Measurements from ENCODE around the gene CCDC78. TPM values are rescaled to one million over a fixed set of nuclear protein-coding genes. Genes with fewer than 3 reads are reported as not detected.

CCDC78 gene
- total and polyA plus RNA-seq, 2 donors = 4.8 to 12.4 TPM

DNA sequence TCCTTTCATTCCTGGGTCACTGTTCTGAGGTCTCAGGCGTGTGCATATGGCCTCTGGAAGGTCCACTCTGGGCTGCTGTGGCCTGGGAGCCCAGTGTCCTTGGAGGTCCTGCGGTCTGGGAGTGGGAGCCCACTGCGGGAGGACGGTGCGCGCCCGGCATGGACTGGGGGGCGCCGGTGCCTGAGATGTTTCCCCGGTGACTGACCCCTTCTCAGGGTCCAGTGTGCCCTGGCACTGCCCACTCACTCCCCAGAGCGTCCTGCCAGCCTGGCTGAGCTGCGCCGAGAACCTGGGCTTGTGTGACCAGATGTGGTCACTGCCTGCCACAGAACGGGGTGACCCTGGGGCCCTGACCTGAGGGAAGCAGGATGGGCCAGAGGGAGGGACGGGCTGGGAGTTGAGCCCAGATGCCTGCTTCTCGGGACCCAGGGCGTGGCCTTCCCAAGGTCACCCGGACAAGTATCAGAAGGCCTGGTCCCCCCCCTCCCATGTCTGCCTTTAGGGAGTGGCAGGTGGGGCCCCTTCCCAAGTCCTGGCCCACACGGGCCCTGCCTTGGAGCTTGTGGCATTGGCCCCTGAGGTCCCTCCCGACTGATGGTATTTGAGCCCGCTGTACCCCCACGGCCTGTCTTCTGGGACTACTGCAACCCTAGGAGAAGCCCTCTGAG, 51.9 kb downstream of the CCDC78 start:
- Histone ChIP-seq H3K4me3 (ENCODE audit: low read length in 2 of 2) (no peak overlapping the region), H3K9me3 (ENCODE audit: control insufficient read depth in 2 of 2, insufficient read depth in 1 of 2, low read length in 1 of 2) (no peaks in the 10 kb centered on the region), H3K4me1 (ENCODE audit: control insufficient read depth in 2 of 2, insufficient read depth in 2 of 2, low read length in 2 of 2) (peaks cover 3 to 29% of the 10 kb centered on the region in 2 donors), H3K27me3 (ENCODE audit: control insufficient read depth in 2 of 2, insufficient read depth in 1 of 2, low read length in 1 of 2) (peaks cover 32 to 52% of the 10 kb centered on the region in 2 donors), H3K36me3 (ENCODE audit: control insufficient read depth in 2 of 2, insufficient read depth in 2 of 2, low read length in 1 of 2) (peaks cover 47 to 49% of the 10 kb centered on the region in 2 donors), H3K27ac (ENCODE audit: low read depth in 1 of 2, low read length in 1 of 2) (no peak overlapping the region)
- no peak for DNase-seq (ENCODE audit: low read depth in 6 of 9, low spot score in 9 of 9)
- WGBS = 96% methylated on average over 22 of the region's 22 CpGs

DNA sequence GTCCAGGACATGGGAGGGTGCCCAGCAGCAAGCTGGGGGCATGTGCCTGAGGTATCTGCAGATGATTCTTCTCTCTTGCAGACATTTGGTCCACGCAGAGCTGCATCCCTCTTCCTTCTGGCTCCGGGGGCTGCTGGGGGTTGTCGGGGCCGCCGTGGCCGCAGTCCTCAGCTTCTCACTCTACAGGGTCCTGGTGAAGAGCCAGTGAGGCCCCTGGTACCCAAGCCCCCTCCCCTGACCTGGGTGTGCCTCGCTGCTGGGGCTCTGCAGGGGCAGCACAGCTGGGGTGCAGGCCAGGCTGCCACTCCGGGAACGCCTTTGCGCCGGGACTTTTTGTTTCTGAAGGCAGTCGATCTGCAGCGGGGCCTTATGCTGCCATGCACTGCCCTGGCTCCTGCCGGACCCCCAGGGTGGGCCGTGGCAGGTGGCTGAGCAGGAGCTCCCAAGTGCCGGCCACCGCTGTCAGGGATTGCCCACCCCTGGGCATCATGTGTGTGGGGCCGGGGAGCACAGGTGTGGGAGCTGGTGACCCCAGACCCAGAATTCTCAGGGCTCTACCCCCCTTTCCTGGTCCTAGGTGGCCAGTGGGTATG, 52.7 kb downstream of the CCDC78 start:
- 97% methylated on average over 18 of the region's 18 CpGs for WGBS
- no peak for DNase-seq (ENCODE audit: low read depth in 6 of 9, low spot score in 9 of 9)
- H3K27me3 ChIP-seq (ENCODE audit: control insufficient read depth in 2 of 2, insufficient read depth in 1 of 2, low read length in 1 of 2) = peaks cover 32 to 45% of the 10 kb centered on the region in 2 donors
- no peak overlapping the region for H3K4me3 ChIP-seq (ENCODE audit: low read length in 2 of 2)
- peaks cover 48 to 53% of the 10 kb centered on the region in 2 donors for H3K36me3 ChIP-seq (ENCODE audit: control insufficient read depth in 2 of 2, insufficient read depth in 2 of 2, low read length in 1 of 2)
- no peak overlapping the region for H3K27ac ChIP-seq (ENCODE audit: low read depth in 1 of 2, low read length in 1 of 2)
- H3K4me1 ChIP-seq (ENCODE audit: control insufficient read depth in 2 of 2, insufficient read depth in 2 of 2, low read length in 2 of 2) = peaks cover 7 to 25% of the 10 kb centered on the region in 2 donors
- no peaks in the 10 kb centered on the region for H3K9me3 ChIP-seq (ENCODE audit: control insufficient read depth in 2 of 2, insufficient read depth in 1 of 2, low read length in 1 of 2)

DNA sequence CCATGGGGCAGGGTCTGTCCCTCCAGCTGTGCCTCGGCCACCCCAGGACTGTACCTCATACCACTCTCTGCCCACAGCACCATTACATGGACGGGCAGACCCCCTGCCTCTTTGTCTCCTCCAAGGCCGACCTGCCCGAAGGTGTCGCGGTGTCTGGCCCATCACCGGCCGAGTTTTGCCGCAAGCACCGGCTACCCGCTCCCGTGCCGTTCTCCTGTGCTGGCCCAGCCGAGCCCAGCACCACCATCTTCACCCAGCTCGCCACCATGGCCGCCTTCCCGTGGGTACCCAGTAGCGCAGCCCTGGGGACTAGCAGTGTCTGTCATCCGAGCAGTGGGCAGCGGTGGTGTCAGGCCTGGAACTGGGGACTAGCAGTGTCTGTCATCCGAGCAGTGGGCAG, 53.4 kb downstream of the CCDC78 start:
- Histone ChIP-seq H3K4me3 (ENCODE audit: low read length in 2 of 2) (no peak overlapping the region), H3K27ac (ENCODE audit: low read depth in 1 of 2, low read length in 1 of 2) (no peak overlapping the region), H3K4me1 (ENCODE audit: control insufficient read depth in 2 of 2, insufficient read depth in 2 of 2, low read length in 2 of 2) (peaks cover 7 to 20% of the 10 kb centered on the region in 2 donors), H3K36me3 (ENCODE audit: control insufficient read depth in 2 of 2, insufficient read depth in 2 of 2, low read length in 1 of 2) (peaks cover 48 to 53% of the 10 kb centered on the region in 2 donors), H3K27me3 (ENCODE audit: control insufficient read depth in 2 of 2, insufficient read depth in 1 of 2, low read length in 1 of 2) (peaks cover 30 to 39% of the 10 kb centered on the region in 2 donors), H3K9me3 (ENCODE audit: control insufficient read depth in 2 of 2, insufficient read depth in 1 of 2, low read length in 1 of 2) (no peaks in the 10 kb centered on the region)
- DNase-seq (ENCODE audit: low read depth in 6 of 9, low spot score in 9 of 9) = no peak
- 96% methylated on average over 21 of the region's 21 CpGs for WGBS

Other genes starting within 250 kb of the CCDC78 start
- 16.8 TPM for gene CAPN15, start 198.7 kb downstream of the CCDC78 start, total RNA-seq
- gene CAPN15, start 198.7 kb downstream of the CCDC78 start, polyA plus RNA-seq = 40.4 TPM
- under 0.01 TPM for gene PRR35, start 166.0 kb downstream of the CCDC78 start, total RNA-seq
- 0.09 TPM for gene PRR35, start 166.0 kb downstream of the CCDC78 start, polyA plus RNA-seq
- 5.5 TPM for gene NHLRC4, start 159.4 kb downstream of the CCDC78 start, total RNA-seq
- 3.1 TPM for gene NHLRC4, start 159.4 kb downstream of the CCDC78 start, polyA plus RNA-seq
- gene PIGQ, start 156.5 kb downstream of the CCDC78 start, total RNA-seq = 14.4 TPM
- 65.4 TPM for gene PIGQ, start 156.5 kb downstream of the CCDC78 start, polyA plus RNA-seq
- 20.1 TPM for gene RAB40C, start 136.4 kb downstream of the CCDC78 start, total RNA-seq
- 43.3 TPM for gene RAB40C, start 136.4 kb downstream of the CCDC78 start, polyA plus RNA-seq
- gene WFIKKN1, start 95.5 kb downstream of the CCDC78 start, total RNA-seq = 0.33 TPM
- 2.1 TPM for gene WFIKKN1, start 95.5 kb downstream of the CCDC78 start, polyA plus RNA-seq
- gene METTL26, start 90.1 kb downstream of the CCDC78 start, total RNA-seq = 97.6 TPM
- gene METTL26, start 90.1 kb downstream of the CCDC78 start, polyA plus RNA-seq = 110 TPM
- 17.0 TPM for gene MCRIP2, start 84.6 kb downstream of the CCDC78 start, total RNA-seq
- gene MCRIP2, start 84.6 kb downstream of the CCDC78 start, polyA plus RNA-seq = 25.2 TPM
- 10.1 TPM for gene WDR90, start 77.1 kb downstream of the CCDC78 start, total RNA-seq
- gene WDR90, start 77.1 kb downstream of the CCDC78 start, polyA plus RNA-seq = 22.6 TPM
- 39.3 TPM for gene RHOT2, start 58.3 kb downstream of the CCDC78 start, total RNA-seq
- gene RHOT2, start 58.3 kb downstream of the CCDC78 start, polyA plus RNA-seq = 252 TPM
- gene RHBDL1, start 50.8 kb downstream of the CCDC78 start, total RNA-seq = 5.1 TPM
- gene RHBDL1, start 50.8 kb downstream of the CCDC78 start, polyA plus RNA-seq = 3.1 TPM
- gene STUB1, start 46.0 kb downstream of the CCDC78 start, total RNA-seq = 70.2 TPM
- 122 TPM for gene STUB1, start 46.0 kb downstream of the CCDC78 start, polyA plus RNA-seq
- 23.4 TPM for gene JMJD8, start 42.1 kb downstream of the CCDC78 start, total RNA-seq
- gene JMJD8, start 42.1 kb downstream of the CCDC78 start, polyA plus RNA-seq = 31.2 TPM
- 2.2 TPM for gene WDR24, start 36.0 kb downstream of the CCDC78 start, total RNA-seq
- gene WDR24, start 36.0 kb downstream of the CCDC78 start, polyA plus RNA-seq = 10.1 TPM
- gene FBXL16, start 20.6 kb downstream of the CCDC78 start, total RNA-seq = 0.76 TPM
- gene FBXL16, start 20.6 kb downstream of the CCDC78 start, polyA plus RNA-seq = 9.6 TPM
- 21.9 TPM for gene METRN, start 11.3 kb downstream of the CCDC78 start, total RNA-seq
- gene METRN, start 11.3 kb downstream of the CCDC78 start, polyA plus RNA-seq = 24.2 TPM
- 53.9 TPM for gene ANTKMT, start 5.3 kb downstream of the CCDC78 start, total RNA-seq
- gene ANTKMT, start 5.3 kb downstream of the CCDC78 start, polyA plus RNA-seq = 56.2 TPM
- gene HAGHL, start 663 bp upstream of the CCDC78 start, total RNA-seq = 15.7 TPM
- 50.6 TPM for gene HAGHL, start 663 bp upstream of the CCDC78 start, polyA plus RNA-seq
- gene CIAO3, start 14.6 kb upstream of the CCDC78 start, total RNA-seq = 20.8 TPM
- gene CIAO3, start 14.6 kb upstream of the CCDC78 start, polyA plus RNA-seq = 60.4 TPM
- gene MSLN, start 34.3 kb upstream of the CCDC78 start, total RNA-seq = 0.61 TPM
- 2.6 TPM for gene MSLN, start 34.3 kb upstream of the CCDC78 start, polyA plus RNA-seq
- gene RPUSD1, start 61.9 kb upstream of the CCDC78 start, total RNA-seq = 16.9 TPM
- 20.9 TPM for gene RPUSD1, start 61.9 kb upstream of the CCDC78 start, polyA plus RNA-seq
- 20.4 TPM for gene CHTF18, start 62.2 kb upstream of the CCDC78 start, total RNA-seq
- gene CHTF18, start 62.2 kb upstream of the CCDC78 start, polyA plus RNA-seq = 38.8 TPM
- not detected for gene GNG13, start 74.3 kb upstream of the CCDC78 start, total RNA-seq
- 0.55 TPM for gene GNG13, start 74.3 kb upstream of the CCDC78 start, polyA plus RNA-seq
- 8.9 TPM for gene LMF1, start 244.5 kb upstream of the CCDC78 start, total RNA-seq
- 22.8 TPM for gene LMF1, start 244.5 kb upstream of the CCDC78 start, polyA plus RNA-seq

Data from thymus (tissue), 11 donors.